ENCODE measurements around the gene INPP4B.

Gene INPP4B

DNA sequence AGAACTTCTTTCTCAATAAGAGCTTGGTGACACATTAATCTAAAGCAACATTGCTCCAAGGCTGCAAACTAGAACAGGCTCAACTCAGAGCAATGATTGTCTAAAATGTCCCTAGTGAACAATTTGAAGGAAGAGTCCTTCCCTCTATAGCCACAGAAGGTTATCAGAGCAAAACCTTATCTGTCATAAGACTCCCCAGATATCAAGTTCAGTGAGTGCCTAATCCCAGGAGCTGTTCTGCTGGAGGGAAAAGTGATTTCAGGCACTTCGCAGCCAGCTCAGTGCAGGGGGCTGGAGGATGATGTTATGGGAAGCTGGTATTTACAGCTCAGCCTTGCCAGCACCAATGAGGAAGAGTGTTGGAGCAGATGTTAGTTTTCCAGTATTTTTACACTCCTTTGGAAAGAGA, 497.5 kb downstream of the INPP4B start:
- DNase-seq (ENCODE audit: low spot score): no peak

DNA sequence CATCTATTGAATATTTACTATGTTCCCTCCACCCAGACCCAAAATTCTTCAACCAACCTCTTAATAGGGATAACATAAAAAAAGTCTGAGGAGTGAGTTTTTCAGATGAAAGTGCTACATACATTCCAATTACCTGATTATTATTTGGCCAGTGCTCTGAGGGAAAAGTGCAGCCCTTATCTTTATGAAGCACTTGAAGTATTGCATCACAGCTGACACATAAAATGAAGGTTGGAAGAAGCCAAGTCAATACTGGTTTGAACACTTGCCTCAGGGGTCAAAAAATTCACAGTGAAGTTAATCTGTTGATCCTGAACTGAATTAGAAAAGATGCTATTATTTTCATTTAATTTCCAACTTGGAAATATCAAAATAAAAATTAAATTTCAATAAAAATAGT, 498.9 kb downstream of the INPP4B start:
- no peak for DNase-seq (ENCODE audit: low spot score)

DNA sequence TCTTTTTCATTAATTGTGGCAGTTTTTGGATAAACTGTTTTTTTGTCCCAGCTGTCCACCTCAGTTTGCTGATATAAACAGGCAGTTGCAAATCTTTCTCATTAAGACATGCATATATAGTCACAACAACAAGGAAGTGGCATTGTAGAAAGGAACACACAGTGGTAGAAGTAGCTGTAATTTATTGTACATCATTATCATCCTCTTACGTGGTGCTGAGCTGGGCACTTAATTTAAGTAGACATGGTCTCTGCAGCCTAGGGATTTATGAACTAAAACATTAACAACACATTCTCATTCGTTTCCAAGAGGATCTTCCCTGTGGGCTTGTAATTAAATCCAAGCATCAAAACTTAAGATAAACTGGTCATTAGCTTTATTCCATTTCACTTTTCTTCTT, 500.2 kb downstream of the INPP4B start:
- DNase-seq (ENCODE audit: low spot score): no peak

DNA sequence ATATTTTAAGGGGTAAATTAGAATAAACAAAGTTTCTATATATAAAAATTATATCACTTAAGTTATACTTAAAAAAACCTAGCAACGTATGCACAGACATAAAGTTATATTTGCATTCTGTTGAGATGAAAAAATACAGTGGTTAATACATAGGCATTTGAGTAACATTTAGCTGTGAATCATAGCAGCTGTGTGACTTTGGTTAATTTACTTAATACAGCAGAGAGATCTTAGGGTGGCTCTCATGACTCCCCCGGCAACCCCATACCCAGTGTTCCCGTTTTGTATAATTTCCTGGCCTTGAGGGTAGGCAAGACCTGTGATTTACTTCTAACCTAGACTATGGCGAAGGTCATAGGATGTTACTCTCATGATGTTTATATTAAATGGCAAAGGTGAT, 504.8 kb downstream of the INPP4B start:
- DNase-seq (ENCODE audit: low spot score): no peak

DNA sequence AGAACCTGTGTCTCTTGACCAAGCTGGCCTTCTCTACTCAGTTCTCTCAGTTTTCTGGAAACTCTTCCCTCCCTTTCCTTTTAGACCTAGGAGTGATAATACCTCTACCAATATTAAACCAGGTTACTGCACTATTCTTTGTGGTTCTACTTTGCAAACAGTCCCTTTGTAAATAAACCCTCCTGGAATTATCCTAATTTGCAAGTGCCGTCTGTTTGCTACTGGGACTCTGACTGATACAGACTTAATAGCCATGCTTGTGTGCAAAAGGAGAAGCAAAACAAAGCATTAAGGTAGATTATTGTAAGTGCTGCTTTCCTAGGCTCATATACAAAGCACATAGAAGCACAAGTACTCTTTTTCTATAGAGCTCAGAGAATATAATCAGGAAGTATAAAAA, 507.0 kb downstream of the INPP4B start:
- DNase-seq (ENCODE audit: low spot score): no peak

GRCh38 chr4:142336251-142336934, 509.7 kb downstream of the INPP4B start:
- no peak for DNase-seq (ENCODE audit: low spot score)

DNA sequence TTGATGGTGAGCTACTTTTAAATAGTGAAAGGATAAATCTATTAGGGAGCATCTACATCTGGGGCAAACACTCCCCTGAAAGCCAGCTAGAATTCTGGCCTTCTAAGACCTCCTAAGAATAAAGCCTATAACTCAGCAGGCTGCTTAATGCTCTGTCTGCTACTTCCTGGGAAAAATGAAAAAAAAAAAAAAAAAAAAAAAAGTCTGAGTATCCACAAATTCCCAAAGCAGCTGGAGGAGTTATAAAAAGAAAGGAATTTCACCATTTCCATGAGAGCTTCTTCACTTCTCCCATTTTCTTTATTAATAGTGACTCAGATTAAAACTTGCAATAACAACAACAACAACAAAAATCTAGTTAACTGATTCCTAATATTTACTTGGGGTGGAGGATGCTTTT, 511.2 kb downstream of the INPP4B start:
- no peak for DNase-seq (ENCODE audit: low spot score)

DNA sequence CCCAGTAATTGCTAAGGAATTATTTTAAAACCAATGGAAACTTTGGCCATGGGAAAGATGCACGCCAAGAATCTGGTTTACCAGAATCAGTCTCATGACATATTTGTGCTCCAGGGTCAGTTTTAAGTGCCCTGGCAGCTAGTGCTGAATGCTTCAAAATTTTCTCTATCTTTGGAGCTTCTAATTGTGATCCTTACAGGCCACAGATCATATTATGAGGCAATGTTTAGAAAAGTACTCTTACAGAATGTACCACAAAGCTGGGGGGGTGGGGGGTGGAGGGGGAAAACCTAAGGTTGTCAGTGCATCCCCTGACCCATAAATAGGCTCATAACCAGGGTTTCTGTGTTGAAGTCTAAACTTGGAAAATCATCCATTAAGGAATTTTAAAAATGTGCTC, 514.5 kb downstream of the INPP4B start:
- no peak for DNase-seq (ENCODE audit: low spot score)

- DNase-seq (ENCODE audit: low spot score): no peak
Observed at GRCh38 chr4:142331132-142331531, 515.0 kb downstream of the INPP4B start.

DNA sequence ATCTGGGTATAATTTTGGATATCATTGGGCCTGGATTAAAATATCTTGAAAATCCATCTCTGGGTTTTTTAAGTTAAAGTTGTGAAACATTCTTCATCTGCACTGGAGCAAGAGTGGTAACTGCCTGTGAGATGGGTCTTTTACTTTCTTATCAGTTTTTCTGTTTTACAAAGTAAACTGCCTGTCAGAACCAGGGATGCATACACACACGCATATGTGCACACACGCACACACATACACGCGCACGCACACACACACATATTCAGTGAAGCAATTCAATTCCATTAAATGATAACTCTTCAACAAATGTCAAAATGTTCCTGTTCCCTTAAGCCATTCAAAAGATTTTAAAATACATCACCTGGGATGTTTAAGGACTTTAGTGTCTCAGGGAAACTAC, 515.8 kb downstream of the INPP4B start:
- DNase-seq (ENCODE audit: low spot score): no peak

DNA sequence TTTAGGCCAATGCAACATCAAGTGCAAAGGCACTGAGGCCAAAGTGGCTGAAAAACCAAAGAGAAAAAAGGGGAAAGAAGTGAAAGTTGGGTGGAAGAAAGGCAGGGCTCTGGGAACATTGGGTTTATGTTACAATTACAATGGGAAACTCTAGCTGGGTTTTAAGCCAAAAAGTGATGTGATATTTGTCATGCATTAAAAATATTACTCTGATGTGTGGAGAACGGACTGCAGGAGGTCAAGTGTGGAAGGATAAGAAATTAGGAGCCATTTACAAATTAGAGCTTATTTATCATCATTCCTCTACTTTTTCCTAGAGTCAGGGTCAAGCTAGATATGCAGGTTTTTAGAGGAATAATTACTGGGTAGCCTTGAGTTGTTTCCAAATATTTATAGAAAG, 516.8 kb downstream of the INPP4B start:
- no peak for DNase-seq (ENCODE audit: low spot score)

DNA sequence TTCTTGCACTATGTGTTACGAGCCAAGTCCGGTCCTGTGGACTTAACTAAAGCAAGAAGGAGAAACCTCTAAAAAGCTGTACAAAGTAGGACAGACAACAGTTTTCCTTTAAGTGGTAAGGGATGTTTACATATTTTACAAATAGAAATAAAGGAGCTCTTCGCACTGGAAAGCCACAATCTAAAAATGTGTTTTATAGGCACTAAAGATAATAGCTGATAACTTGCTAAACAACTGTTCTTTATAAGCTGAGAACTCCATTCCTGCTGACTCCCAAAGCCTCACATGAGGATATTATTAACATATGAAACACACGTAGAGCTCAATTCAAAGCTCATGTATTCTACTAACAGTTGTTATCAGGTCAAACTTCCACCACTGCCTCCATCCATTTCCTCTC, 519.9 kb downstream of the INPP4B start:
- DNase-seq (ENCODE audit: low spot score): no peak

- DNase-seq (ENCODE audit: low spot score): no peak
Observed at GRCh38 chr4:142324572-142324971, 521.5 kb downstream of the INPP4B start.

GRCh38 chr4:142322996-142323395, 523.1 kb downstream of the INPP4B start:
- no peak for DNase-seq (ENCODE audit: low spot score)

DNA sequence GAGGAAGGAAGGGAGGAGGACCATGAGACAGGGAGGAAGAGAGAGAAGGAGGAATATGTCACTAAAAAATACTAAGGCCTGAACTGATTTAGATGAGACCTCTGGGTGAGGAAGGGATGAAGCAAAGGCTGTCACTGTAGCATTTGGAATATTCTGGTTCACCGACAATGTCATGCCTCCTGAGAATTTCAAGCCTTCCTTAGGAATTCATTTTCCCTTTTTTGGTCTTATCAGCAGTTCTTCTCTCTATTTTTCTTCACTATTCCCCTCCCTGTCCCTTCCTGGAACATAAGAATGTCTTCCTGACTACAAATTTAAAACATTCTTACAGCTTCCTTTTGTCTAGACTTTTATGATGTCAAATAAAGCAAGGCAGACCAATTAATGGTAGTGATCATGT, 527.8 kb downstream of the INPP4B start:
- no peak for DNase-seq (ENCODE audit: low spot score)

- DNase-seq (ENCODE audit: low spot score): no peak
Observed at GRCh38 chr4:142316913-142317312, 529.2 kb downstream of the INPP4B start.

- no peak for DNase-seq (ENCODE audit: low spot score)
Observed at GRCh38 chr4:142316025-142316424, 530.1 kb downstream of the INPP4B start.

- no peak for DNase-seq (ENCODE audit: low spot score)
Observed at GRCh38 chr4:142314686-142315085, 531.4 kb downstream of the INPP4B start.

- no peak for DNase-seq (ENCODE audit: low spot score)
Observed at GRCh38 chr4:142314247-142314646, 531.9 kb downstream of the INPP4B start.

- DNase-seq (ENCODE audit: low spot score): no peak
Observed at GRCh38 chr4:142312391-142312790, 533.7 kb downstream of the INPP4B start.

DNA sequence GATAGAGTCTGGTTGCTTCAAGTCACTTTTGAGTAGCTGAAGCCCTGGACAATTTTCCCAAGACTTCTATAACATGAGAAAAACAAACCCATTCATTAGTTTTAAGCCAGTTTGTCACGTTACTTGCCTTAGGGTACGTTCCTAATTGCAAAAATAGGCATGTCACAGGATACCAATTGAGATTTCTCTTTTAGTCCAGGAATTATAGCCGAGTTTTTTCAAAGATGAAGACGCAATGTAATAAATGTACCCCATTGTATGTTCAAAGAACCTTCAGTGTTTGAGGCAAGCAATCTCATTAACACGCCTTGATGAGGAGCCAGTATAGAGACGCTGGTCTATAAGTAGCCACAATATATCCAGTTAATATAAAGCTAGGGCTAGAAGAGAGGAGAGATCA, 534.2 kb downstream of the INPP4B start:
- no peak for DNase-seq (ENCODE audit: low spot score)

- no peak for DNase-seq (ENCODE audit: low spot score)
Observed at GRCh38 chr4:142309772-142310171, 536.3 kb downstream of the INPP4B start.

GRCh38 chr4:142307857-142308256, 538.2 kb downstream of the INPP4B start:
- DNase-seq (ENCODE audit: low spot score): no peak

DNA sequence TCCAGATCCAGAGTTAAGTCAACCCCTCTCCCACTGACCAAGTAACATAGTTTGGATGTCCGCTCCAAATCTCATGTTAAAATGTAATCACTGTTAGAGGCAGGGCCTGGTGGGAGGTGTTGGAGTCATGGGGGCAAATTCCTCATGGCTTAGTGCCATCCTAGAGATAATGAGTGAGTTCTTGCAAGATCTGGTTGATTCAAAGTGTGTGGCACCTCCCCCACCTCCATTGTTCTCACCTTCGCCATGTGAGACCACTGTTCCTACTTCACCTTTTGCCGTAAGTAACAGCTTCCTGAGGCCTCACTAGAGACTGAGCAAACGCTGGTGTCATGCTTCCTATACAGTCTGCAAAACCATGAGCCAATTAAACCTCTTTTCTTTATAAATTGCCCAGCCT, 548.8 kb downstream of the INPP4B start:
- no peak for DNase-seq (ENCODE audit: low spot score)

- no peak for DNase-seq (ENCODE audit: low spot score)
Observed at GRCh38 chr4:142293536-142293935, 552.6 kb downstream of the INPP4B start.

Data from left forelimb (tissue), 1 donor.